Prostate gland (tissue), 2 donors: ENCODE data around the gene BSPRY. TPM values are rescaled to one million over a fixed set of nuclear protein-coding genes. Genes with fewer than 3 reads are reported as not detected.
A peak's percentile ranks its signal among the peaks of the same experiment; 100 is the strongest.

ENCODE experiments used
- DNase-seq: peaks from one replicate; pipeline ENCODE4 v3.0.0-alpha.2; 2019; ENCODE audit warnings: low spot score
- H3K27ac ChIP-seq, 2 donors: fragments of 200-600 bp; sonication (generic); 2 replicates each; pipeline ENCODE4 v1.5.1; 2017 to 2019
- H3K27me3 ChIP-seq: fragments of 200-600 bp; sonication (generic); replicated peaks from 2 replicates; pipeline ENCODE4 v1.5.1; 2019; ENCODE audit not compliant: insufficient read depth
- H3K36me3 ChIP-seq, 2 donors: fragments of 200-600 bp; sonication (generic); 1 replicate in 1 of 2; 2 replicates in 1 of 2; pipeline versions ENCODE4 v1.5.1 to v1.8.1; 2017 to 2019
- H3K4me1 ChIP-seq: fragments of 200-600 bp; sonication (generic); replicated peaks from 2 replicates; pipeline ENCODE4 v1.5.1; 2019
- H3K4me3 ChIP-seq, 2 donors: fragments of 200-600 bp; sonication (generic); 2 replicates each; pipeline ENCODE4 v1.5.1; 2017 to 2019
- H3K9me3 ChIP-seq: fragments of 200-600 bp; sonication (generic); 2 replicates; pipeline ENCODE4 v1.5.1; 2017
- CTCF ChIP-seq, 4 experiments: fragments of 200-600 bp in 2 of 4; fragments of 450-650 bp in 2 of 4; sonication (generic) in 2 of 4; IDR thresholded peaks; 1 replicate in 3 of 4; 2 replicates in 1 of 4; pipeline ENCODE4 v1.5.1; 2016 to 2019; ENCODE audit warnings: antibody characterized with exemption in 4 of 4, mild to moderate bottlenecking in 2 of 4, moderate library complexity in 2 of 4
- POLR2A ChIP-seq: fragments of 450-650 bp; IDR thresholded peaks from one replicate; pipeline ENCODE4 v1.6.1; 2016; ENCODE audit warnings: antibody characterized with exemption, mild to moderate bottlenecking
- POLR2AphosphoS5 ChIP-seq: sonication (generic); formaldehyde crosslinking; IDR thresholded peaks from one replicate; pipeline ENCODE4 v1.6.1; 2017; ENCODE audit warnings: antibody characterized with exemption
- WGBS: methylation state at CpG from one replicate; pipeline ENCODE4 v1.1.5; 2018; 5-methylcytosine and 5-hydroxymethylcytosine counted together
- intact Hi-C: fragments of 100-400 bp; cut with DNase I; formaldehyde crosslinking; loops from one replicate; pipeline ENCODE4 v1.14.2; 2022
- total RNA-seq, 2 donors: library from RNA; depleted of rRNA; stranded (reverse); fragments of >200 nt; gene quantifications; one replicate each; pipeline ENCODE4 v1.1.0, GENCODE V29; 2016

Gene BSPRY
- total RNA-seq, 2 donors from 2014 or later = 8.4 to 21.8 TPM

- under 1% methylated on average over 61 of the region's 61 CpGs for WGBS
- Histone ChIP-seq H3K27me3 (no peaks in the 10 kb centered on the region), H3K27ac (peak within 1 kb of the TSS; percentile 96 to 98), H3K9me3 (no peaks in the 10 kb centered on the region), H3K4me1 (peaks cover 3% of the 10 kb centered on the region), H3K4me3 (peak within 1 kb of the TSS; percentile 74 to 83), H3K36me3 (no peaks in the 10 kb centered on the region)
- intact Hi-C loops = no loop called here
- DNase-seq = peak; percentile 91
- TF ChIP-seq POLR2A (peak; percentile 56), POLR2AphosphoS5 (peak; percentile 92), CTCF (IDR thresholded peaks at IDR 0.05) (peak in 1 of 4 experiments; percentile 13)
These were observed 61.0 kb downstream of the BSPRY start, which contains the start of the genes C9orf43 and POLE3 for GRCh38 chr9:113410207-113410864. Gene C9orf43 (plus strand): TSS chr9:113410747. CDS start chr9:113413494, 2,747 bp downstream. Gene POLE3 (minus strand): TSS chr9:113410675. CDS start chr9:113410293, 382 bp downstream.

- no peak for DNase-seq
These were observed 66.9 kb downstream of the BSPRY start for GRCh38 chr9:113416149-113416721.

GRCh38 chr9:113417370-113417769 lies 68.0 kb downstream of the BSPRY start:
- no peak for DNase-seq
- intact Hi-C loops = no loop called here
- Histone ChIP-seq H3K4me1 (no peaks in the 10 kb centered on the region), H3K9me3 (no peaks in the 10 kb centered on the region), H3K36me3 (no peaks in the 10 kb centered on the region), H3K4me3 (no peak overlapping the region), H3K27me3 (no peaks in the 10 kb centered on the region), H3K27ac (no peak overlapping the region)
- TF ChIP-seq POLR2A = no peak
- TF ChIP-seq POLR2AphosphoS5 = no peak
- TF ChIP-seq CTCF (IDR thresholded peaks at IDR 0.05) = no peak
- WGBS = 87% methylated on average over 4 of the region's 4 CpGs

More at GRCh38 chr9:113416149-113416721, 66.9 kb downstream of the BSPRY start:
- 70% methylated on average over 3 of the region's 3 CpGs for WGBS
- Histone ChIP-seq H3K9me3 (no peaks in the 10 kb centered on the region), H3K4me1 (no peaks in the 10 kb centered on the region), H3K36me3 (no peaks in the 10 kb centered on the region), H3K27ac (no peak overlapping the region), H3K27me3 (no peaks in the 10 kb centered on the region), H3K4me3 (no peak overlapping the region)
- TF ChIP-seq POLR2A (no peak), CTCF (IDR thresholded peaks at IDR 0.05) (no peak), POLR2AphosphoS5 (no peak)
- intact Hi-C loops = no loop called here

Other genes starting within 250 kb of the BSPRY start
- gene SLC31A2, start 198.5 kb upstream of the BSPRY start, total RNA-seq = 10 to 100 TPM in 1 of 2 donors, 1 to 10 TPM in 1; 8.8 to 34.3 TPM
- gene FKBP15, start 128.3 kb upstream of the BSPRY start, total RNA-seq = 10 to 100 TPM; 22.5 to 25.7 TPM
- gene SLC31A1, start 128.0 kb upstream of the BSPRY start, total RNA-seq = 10 to 100 TPM; 22.8 to 68.5 TPM
- gene CDC26, start 74.0 kb upstream of the BSPRY start, total RNA-seq = 10 to 100 TPM; 17.8 to 21.2 TPM
- 10 to 100 TPM; 25.0 to 27.1 TPM for gene PRPF4, start 73.9 kb upstream of the BSPRY start, total RNA-seq
- under 1 TPM in 1 of 2 donors, not detected in 1; 0.57 TPM for gene RNF183, start 46.2 kb upstream of the BSPRY start, total RNA-seq
- gene WDR31, start 9.3 kb upstream of the BSPRY start, total RNA-seq = 1 to 10 TPM; 5.1 to 6.4 TPM
- gene HDHD3, start 27.4 kb downstream of the BSPRY start, total RNA-seq = 10 to 100 TPM; 52.2 to 72.1 TPM
- gene ALAD, start 51.7 kb downstream of the BSPRY start, total RNA-seq = 100 to 1,000 TPM in 1 of 2 donors, 10 to 100 TPM in 1; 59.8 to 103 TPM
- gene POLE3, start 61.1 kb downstream of the BSPRY start, total RNA-seq = 10 to 100 TPM; 42.7 to 61.9 TPM
- gene C9orf43, start 61.2 kb downstream of the BSPRY start, total RNA-seq = 10 to 100 TPM in 1 of 2 donors, 1 to 10 TPM in 1; 3.7 to 11.0 TPM
- 10 to 100 TPM; 26.5 to 98.9 TPM for gene RGS3, start 114.2 kb downstream of the BSPRY start, total RNA-seq